ENCODE measurements around the gene IQGAP2.

IQGAP2 gene

DNA sequence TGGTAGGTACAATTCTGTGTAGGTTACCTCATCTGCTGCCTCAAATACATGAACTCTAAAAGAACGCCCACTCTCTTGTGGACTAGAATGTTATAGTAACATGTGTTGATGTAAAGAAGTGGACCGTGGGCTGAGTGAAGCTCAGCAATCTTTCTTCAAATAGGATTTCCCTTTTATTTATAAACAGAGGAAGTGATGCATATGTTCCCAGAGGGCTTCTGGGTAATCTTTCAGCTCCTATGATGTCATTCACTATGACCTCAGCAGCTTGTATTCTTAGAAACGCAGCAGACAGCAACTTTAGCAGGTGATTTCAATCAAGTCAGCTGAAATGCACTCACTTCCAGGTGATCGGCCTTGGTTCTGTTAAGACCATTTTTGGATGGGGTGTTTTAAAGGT is 205.7 kb downstream of the IQGAP2 start:
- H3K4me1 ChIP-seq (ENCODE audit: insufficient read depth, low read length, poor library complexity, severe bottlenecking): peaks cover 10% of the 10 kb centered on the region
- H3K36me3 ChIP-seq (ENCODE audit: insufficient read depth, low read length): peaks cover 46% of the 10 kb centered on the region; the same call in 1 of the 2 replicates
- no peaks in the 10 kb centered on the region for H3K27me3 ChIP-seq (ENCODE audit: insufficient read depth, low read length, poor library complexity, severe bottlenecking)
- no peak overlapping the region for H3K4me2 ChIP-seq (ENCODE audit: low read depth, low read length, poor library complexity, severe bottlenecking)
- H3K9me2 ChIP-seq (replicated peaks; ENCODE audit: low read depth, low read length): no peaks in the 10 kb centered on the region
- H3K9me3 ChIP-seq (ENCODE audit: insufficient read depth, low read depth, low read length): no peaks in the 10 kb centered on the region
- no peaks in the 10 kb centered on the region for H3K79me2 ChIP-seq (ENCODE audit: insufficient read depth, low read length)
- no peaks in the 10 kb centered on the region for H3F3A ChIP-seq (ENCODE audit: low read depth)
- TF ChIP-seq, protein P1, sequence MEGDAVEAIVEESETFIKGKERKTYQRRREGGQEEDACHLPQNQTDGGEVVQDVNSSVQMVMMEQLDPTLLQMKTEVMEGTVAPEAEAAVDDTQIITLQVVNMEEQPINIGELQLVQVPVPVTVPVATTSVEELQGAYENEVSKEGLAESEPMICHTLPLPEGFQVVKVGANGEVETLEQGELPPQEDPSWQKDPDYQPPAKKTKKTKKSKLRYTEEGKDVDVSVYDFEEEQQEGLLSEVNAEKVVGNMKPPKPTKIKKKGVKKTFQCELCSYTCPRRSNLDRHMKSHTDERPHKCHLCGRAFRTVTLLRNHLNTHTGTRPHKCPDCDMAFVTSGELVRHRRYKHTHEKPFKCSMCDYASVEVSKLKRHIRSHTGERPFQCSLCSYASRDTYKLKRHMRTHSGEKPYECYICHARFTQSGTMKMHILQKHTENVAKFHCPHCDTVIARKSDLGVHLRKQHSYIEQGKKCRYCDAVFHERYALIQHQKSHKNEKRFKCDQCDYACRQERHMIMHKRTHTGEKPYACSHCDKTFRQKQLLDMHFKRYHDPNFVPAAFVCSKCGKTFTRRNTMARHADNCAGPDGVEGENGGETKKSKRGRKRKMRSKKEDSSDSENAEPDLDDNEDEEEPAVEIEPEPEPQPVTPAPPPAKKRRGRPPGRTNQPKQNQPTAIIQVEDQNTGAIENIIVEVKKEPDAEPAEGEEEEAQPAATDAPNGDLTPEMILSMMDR (conservative IDR thresholded peaks at IDR 0.05; ENCODE audit: low read length): no peak
- TF ChIP-seq EZH2phosphoT487 (IDR thresholded peaks at IDR 0.05; ENCODE audit: borderline replicate concordance): no peak
- no peak overlapping the region for H3K9ac ChIP-seq (ENCODE audit: low read depth, low read length, poor library complexity, severe bottlenecking)
- H4K20me1 ChIP-seq (ENCODE audit: insufficient read depth, low read length, poor library complexity, severe bottlenecking): no peaks in the 10 kb centered on the region
- H3K4me3 ChIP-seq (ENCODE audit: low read length, poor library complexity, severe bottlenecking): no peak overlapping the region
- H2AFZ ChIP-seq (ENCODE audit: low read length): no peak overlapping the region

DNA sequence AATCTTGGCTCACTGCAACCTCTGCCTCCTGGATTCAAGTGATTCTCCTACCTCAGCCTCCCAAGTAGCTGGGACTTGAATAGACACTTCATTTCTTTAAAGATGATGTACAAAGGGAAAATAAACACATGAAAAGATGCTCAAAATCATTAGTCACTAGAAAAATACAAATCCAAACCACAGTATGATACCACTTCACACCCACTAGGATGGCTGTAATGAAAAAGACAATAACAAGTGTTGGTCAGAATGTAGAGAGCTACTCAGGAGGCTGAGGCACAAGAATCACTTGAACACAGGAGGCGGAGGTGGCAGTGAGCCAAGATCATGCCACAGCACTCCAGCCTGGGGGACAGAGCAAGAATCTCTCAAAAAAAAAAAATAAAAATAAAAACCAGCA is 207.1 kb downstream of the IQGAP2 start:
- Histone ChIP-seq H3K27me3 (ENCODE audit: insufficient read depth, low read length, poor library complexity, severe bottlenecking) (no peaks in the 10 kb centered on the region), H4K20me1 (ENCODE audit: insufficient read depth, low read length, poor library complexity, severe bottlenecking) (no peaks in the 10 kb centered on the region), H3F3A (ENCODE audit: low read depth) (no peaks in the 10 kb centered on the region), H3K79me2 (ENCODE audit: insufficient read depth, low read length) (no peaks in the 10 kb centered on the region), H3K9ac (ENCODE audit: low read depth, low read length, poor library complexity, severe bottlenecking) (no peak overlapping the region), H2AFZ (ENCODE audit: low read length) (no peak overlapping the region), H3K36me3 (ENCODE audit: insufficient read depth, low read length) (peaks cover 51% of the 10 kb centered on the region; the same call in 1 of the 2 replicates), H3K4me2 (ENCODE audit: low read depth, low read length, poor library complexity, severe bottlenecking) (no peak overlapping the region), H3K9me2 (replicated peaks; ENCODE audit: low read depth, low read length) (no peaks in the 10 kb centered on the region), H3K4me1 (ENCODE audit: insufficient read depth, low read length, poor library complexity, severe bottlenecking) (peaks cover 4% of the 10 kb centered on the region), H3K9me3 (ENCODE audit: insufficient read depth, low read depth, low read length) (no peaks in the 10 kb centered on the region), H3K4me3 (ENCODE audit: low read length, poor library complexity, severe bottlenecking) (no peak overlapping the region)
- TF ChIP-seq, protein P1 (conservative IDR thresholded peaks at IDR 0.05; ENCODE audit: low read length): no peak
- no peak for TF ChIP-seq EZH2phosphoT487 (IDR thresholded peaks at IDR 0.05; ENCODE audit: borderline replicate concordance)

- Histone ChIP-seq H4K20me1 (ENCODE audit: insufficient read depth, low read length, poor library complexity, severe bottlenecking) (no peaks in the 10 kb centered on the region), H3K9me3 (ENCODE audit: insufficient read depth, low read depth, low read length) (no peaks in the 10 kb centered on the region), H2AFZ (ENCODE audit: low read length) (no peak overlapping the region), H3F3A (ENCODE audit: low read depth) (no peaks in the 10 kb centered on the region), H3K36me3 (ENCODE audit: insufficient read depth, low read length) (peaks cover 36% of the 10 kb centered on the region; the same call in 1 of the 2 replicates), H3K4me1 (ENCODE audit: insufficient read depth, low read length, poor library complexity, severe bottlenecking) (peaks cover under 1% of the 10 kb centered on the region), H3K4me2 (ENCODE audit: low read depth, low read length, poor library complexity, severe bottlenecking) (no peak overlapping the region), H3K9ac (ENCODE audit: low read depth, low read length, poor library complexity, severe bottlenecking) (no peak overlapping the region), H3K79me2 (ENCODE audit: insufficient read depth, low read length) (no peaks in the 10 kb centered on the region), H3K4me3 (ENCODE audit: low read length, poor library complexity, severe bottlenecking) (no peak overlapping the region), H3K27me3 (ENCODE audit: insufficient read depth, low read length, poor library complexity, severe bottlenecking) (no peaks in the 10 kb centered on the region), H3K9me2 (replicated peaks; ENCODE audit: low read depth, low read length) (no peaks in the 10 kb centered on the region)
- TF ChIP-seq EZH2phosphoT487 (IDR thresholded peaks at IDR 0.05; ENCODE audit: borderline replicate concordance): no peak
- TF ChIP-seq, protein P1 (conservative IDR thresholded peaks at IDR 0.05; ENCODE audit: low read length): no peak
Observed at GRCh38 chr5:76612942-76613341, 209.9 kb downstream of the IQGAP2 start.
